Epidermal melanocyte (primary cell): Measurements from ENCODE around the gene MTA3.
"Not testable (repeated sequence)": the region's sequence is repeated elsewhere in the genome, so short reads cannot be mapped to it uniquely, and the experiment has no call there.

Experiments
- DNase-seq: peaks from one replicate; pipeline ENCODE4 v3.0.0; 2011; ENCODE audit warnings: low spot score; ENCODE audit not compliant: insufficient read length

The MTA3 gene

GRCh38 chr2:42607101-42607637, 38.7 kb downstream of the MTA3 start:
- DNase-seq = no peak

- no peak for DNase-seq
Measured at GRCh38 chr2:42613281-42614064, 45.0 kb downstream of the MTA3 start.

- no peak for DNase-seq
Measured at GRCh38 chr2:42614838-42615237, 46.4 kb downstream of the MTA3 start.

GRCh38 chr2:42618116-42618515, 49.7 kb downstream of the MTA3 start:
- no peak for DNase-seq

GRCh38 chr2:42618972-42619371, 50.5 kb downstream of the MTA3 start:
- no peak for DNase-seq

- DNase-seq = not testable (repeated sequence)
Measured at GRCh38 chr2:42621626-42622025, 53.2 kb downstream of the MTA3 start.

GRCh38 chr2:42622943-42623676, 54.7 kb downstream of the MTA3 start:
- DNase-seq = no peak

GRCh38 chr2:42624047-42624446, 55.6 kb downstream of the MTA3 start:
- DNase-seq = no peak

GRCh38 chr2:42628024-42628423, 59.6 kb downstream of the MTA3 start:
- DNase-seq = not testable (repeated sequence)

- DNase-seq = no peak
Measured at GRCh38 chr2:42636934-42637333, 68.5 kb downstream of the MTA3 start.

- no peak for DNase-seq
Measured at GRCh38 chr2:42638080-42638784, 69.8 kb downstream of the MTA3 start.

GRCh38 chr2:42639340-42640077, 71.1 kb downstream of the MTA3 start:
- DNase-seq = no peak

GRCh38 chr2:42640261-42640660, 71.8 kb downstream of the MTA3 start:
- DNase-seq = no peak

- not testable (repeated sequence) for DNase-seq
Measured at GRCh38 chr2:42642371-42642770, 73.9 kb downstream of the MTA3 start.

- DNase-seq = no peak
Measured at GRCh38 chr2:42645551-42645950, 77.1 kb downstream of the MTA3 start.

GRCh38 chr2:42648796-42649195, 80.4 kb downstream of the MTA3 start:
- DNase-seq = no peak

GRCh38 chr2:42651057-42651456, 82.6 kb downstream of the MTA3 start:
- no peak for DNase-seq

- no peak for DNase-seq
Measured at GRCh38 chr2:42652086-42652485, 83.7 kb downstream of the MTA3 start.

GRCh38 chr2:42653039-42653438, 84.6 kb downstream of the MTA3 start:
- DNase-seq = no peak

GRCh38 chr2:42653908-42654445, 85.5 kb downstream of the MTA3 start:
- DNase-seq = no peak

GRCh38 chr2:42658306-42658705, 89.9 kb downstream of the MTA3 start:
- no peak for DNase-seq
